Measurements from ENCODE around the gene SLC35F5.

Gene SLC35F5

DNA sequence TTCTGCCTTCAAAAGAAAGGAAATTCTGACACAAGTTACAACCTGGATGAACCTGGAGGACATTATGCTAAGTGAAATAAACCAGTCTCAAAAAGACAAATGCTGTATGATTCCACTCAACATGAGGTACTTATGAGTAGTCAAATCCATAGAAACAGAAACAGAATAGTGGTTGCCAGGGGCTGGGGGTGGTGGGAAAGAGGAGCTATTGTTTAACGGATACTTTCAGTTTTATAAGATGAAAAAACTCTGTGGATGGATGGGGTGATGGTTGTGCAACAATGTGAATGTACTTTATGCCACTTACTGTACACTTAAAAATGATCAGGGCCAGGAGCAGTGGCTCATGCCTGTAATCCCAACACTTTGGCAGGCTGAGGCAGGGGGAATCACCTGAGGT is 15.4 kb downstream of the SLC35F5 start:
- no peak overlapping the region for H3K4me3 ChIP-seq (ENCODE audit: low read depth, low read length)
- TF ChIP-seq, protein P1, sequence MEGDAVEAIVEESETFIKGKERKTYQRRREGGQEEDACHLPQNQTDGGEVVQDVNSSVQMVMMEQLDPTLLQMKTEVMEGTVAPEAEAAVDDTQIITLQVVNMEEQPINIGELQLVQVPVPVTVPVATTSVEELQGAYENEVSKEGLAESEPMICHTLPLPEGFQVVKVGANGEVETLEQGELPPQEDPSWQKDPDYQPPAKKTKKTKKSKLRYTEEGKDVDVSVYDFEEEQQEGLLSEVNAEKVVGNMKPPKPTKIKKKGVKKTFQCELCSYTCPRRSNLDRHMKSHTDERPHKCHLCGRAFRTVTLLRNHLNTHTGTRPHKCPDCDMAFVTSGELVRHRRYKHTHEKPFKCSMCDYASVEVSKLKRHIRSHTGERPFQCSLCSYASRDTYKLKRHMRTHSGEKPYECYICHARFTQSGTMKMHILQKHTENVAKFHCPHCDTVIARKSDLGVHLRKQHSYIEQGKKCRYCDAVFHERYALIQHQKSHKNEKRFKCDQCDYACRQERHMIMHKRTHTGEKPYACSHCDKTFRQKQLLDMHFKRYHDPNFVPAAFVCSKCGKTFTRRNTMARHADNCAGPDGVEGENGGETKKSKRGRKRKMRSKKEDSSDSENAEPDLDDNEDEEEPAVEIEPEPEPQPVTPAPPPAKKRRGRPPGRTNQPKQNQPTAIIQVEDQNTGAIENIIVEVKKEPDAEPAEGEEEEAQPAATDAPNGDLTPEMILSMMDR (IDR thresholded peaks at IDR 0.05; ENCODE audit: insufficient read depth, low read length, missing control alignments), result no peak
- ChIA-PET POLR2A (no interaction called here), CTCF (no interaction called here)
- no peak for DNase-seq (ENCODE audit: low read depth, low spot score)

DNA sequence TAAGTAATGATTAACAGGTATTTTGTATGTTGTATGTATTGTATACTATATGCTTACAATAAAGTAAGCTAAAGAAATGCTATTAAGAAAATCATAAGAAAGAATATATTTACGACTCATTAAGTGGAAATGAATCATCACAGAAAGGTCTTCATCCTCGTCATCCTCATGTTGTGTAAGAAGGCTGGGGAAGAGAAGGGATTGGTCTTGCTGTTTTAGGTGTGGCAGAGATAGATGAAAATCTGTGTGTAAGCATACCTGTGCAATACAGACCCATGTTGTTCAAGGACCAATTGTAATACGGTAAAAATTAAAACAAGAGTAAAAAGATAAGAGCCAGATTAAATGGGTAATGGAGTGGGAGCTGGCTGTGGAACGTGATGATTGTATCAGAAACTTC is 16.6 kb downstream of the SLC35F5 start:
- TF ChIP-seq, protein P1 (IDR thresholded peaks at IDR 0.05; ENCODE audit: insufficient read depth, low read length, missing control alignments), result no peak
- POLR2A ChIA-PET, result no interaction called here
- no peak overlapping the region for H3K4me3 ChIP-seq (ENCODE audit: low read depth, low read length)
- CTCF ChIA-PET, result interaction anchor here (1.4 kb wide), 1 partner anchor 16 kb away, joined by 3 read pairs; no protein-coding TSS in a partner anchor
- no peak for DNase-seq (ENCODE audit: low read depth, low spot score)

DNA sequence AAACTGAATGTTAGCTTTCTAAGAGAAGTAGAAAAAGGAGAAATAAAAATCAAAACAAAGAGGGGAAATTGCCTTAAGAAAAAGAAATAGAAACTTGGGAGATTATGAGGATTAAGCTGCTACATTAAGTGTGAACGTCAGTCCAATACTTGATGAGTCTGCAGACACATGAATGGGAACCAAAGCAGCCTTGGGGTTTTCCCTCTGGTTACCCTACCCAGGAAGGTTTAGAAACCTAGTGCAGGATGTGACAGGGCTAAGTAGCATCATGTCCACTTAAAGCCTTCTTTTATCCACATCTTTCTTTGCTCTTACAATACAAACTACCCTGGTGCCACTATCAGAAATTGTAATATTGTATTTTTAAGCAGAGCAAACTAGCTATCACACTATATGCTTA is 22.3 kb downstream of the SLC35F5 start:
- POLR2A ChIA-PET, result no interaction called here
- no peak overlapping the region for H3K4me3 ChIP-seq (ENCODE audit: low read depth, low read length)
- no peak for DNase-seq (ENCODE audit: low read depth, low spot score)
- CTCF ChIA-PET, result interaction anchor here (1.2 kb wide), 1 partner anchor 13 kb away, joined by 6 read pairs; no protein-coding TSS in a partner anchor
- TF ChIP-seq, protein P1 (IDR thresholded peaks at IDR 0.05; ENCODE audit: insufficient read depth, low read length, missing control alignments), result no peak

DNA sequence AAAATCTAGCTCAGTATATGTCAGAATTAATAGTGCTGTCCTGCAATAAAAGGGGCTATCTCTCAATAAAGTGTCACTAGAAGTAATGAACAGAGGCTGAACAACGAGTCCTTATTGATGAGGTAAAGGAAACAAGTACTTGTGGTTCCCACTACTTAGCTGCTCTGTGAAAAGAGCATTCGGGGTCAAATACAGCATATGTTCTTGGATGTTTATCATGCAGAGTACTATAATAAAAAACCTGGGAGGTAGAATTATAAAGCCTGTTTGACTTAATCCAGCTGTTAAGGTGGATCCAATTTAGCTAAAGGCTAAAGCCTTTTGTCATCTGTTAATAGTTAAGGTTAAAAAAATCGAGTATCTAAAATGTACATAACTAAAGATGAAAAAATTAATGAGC is 32.4 kb downstream of the SLC35F5 start:
- no peak for DNase-seq (ENCODE audit: low read depth, low spot score)
- H3K4me3 ChIP-seq (ENCODE audit: low read depth, low read length), result no peak overlapping the region
- TF ChIP-seq, protein P1 (IDR thresholded peaks at IDR 0.05; ENCODE audit: insufficient read depth, low read length, missing control alignments), result no peak
- ChIA-PET CTCF (interaction anchor here (1.1 to 2.4 kb wide), 3 partner anchors 8 to 25 kb away, joined by 3 to 10 read pairs (median 3); no protein-coding TSS in a partner anchor), POLR2A (no interaction called here)

DNA sequence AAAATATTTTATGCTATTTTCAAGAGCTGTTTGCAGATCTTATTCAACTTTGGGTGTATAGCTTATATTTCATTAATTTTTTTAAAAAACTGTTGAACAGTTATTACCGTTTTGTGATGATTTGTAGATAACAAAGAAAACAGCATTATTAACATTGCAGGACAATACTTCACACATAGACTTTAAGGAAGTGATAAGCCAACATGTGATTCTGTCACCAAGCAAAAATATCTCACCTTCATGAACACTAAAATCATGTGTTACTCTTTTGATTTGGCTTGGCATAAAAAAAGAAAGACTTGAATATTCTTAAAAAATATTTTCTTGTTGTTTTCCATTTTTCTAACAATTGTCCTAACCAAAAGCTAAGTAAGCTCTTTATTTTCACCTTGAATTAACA is 33.0 kb downstream of the SLC35F5 start:
- POLR2A ChIA-PET, result no interaction called here

DNA sequence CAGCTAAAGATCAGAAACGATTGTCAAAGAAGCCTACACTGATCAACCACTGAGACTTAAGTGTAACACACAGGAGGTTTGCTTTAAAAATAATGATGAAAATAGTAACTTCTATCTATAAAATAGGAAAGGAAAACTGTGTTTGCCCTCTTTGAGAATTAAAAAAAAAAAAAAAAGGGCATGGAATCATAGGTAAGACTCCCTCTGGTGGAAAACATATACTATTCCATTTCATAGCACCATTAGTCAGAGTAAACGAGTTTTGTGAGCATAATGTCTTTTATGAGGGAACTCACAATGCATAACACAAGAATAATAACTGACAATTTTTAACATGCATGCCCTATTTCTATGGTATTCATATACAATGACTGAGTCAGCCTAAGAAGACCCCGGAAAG is 36.3 kb downstream of the SLC35F5 start:
- CTCF ChIA-PET, result interaction anchor here (0.7 to 2.0 kb wide), 2 partner anchors 11 to 13 kb away, joined by 3 to 6 read pairs; no protein-coding TSS in a partner anchor
- DNase-seq (ENCODE audit: low read depth, low spot score), result no peak
- TF ChIP-seq, protein P1 (IDR thresholded peaks at IDR 0.05; ENCODE audit: insufficient read depth, low read length, missing control alignments), result peak; percentile 27
- H3K4me3 ChIP-seq (ENCODE audit: low read depth, low read length), result no peak overlapping the region
- POLR2A ChIA-PET, result no interaction called here

More for the DNA sequence above, 33.0 kb downstream of the SLC35F5 start:
- H3K4me3 ChIP-seq (ENCODE audit: low read depth, low read length), result no peak overlapping the region
- CTCF ChIA-PET, result interaction anchor here (1.1 to 1.4 kb wide), 2 partner anchors 17 to 45 kb away, joined by 3 to 4 read pairs; no protein-coding TSS in a partner anchor
- TF ChIP-seq, protein P1 (IDR thresholded peaks at IDR 0.05; ENCODE audit: insufficient read depth, low read length, missing control alignments), result no peak
- no peak for DNase-seq (ENCODE audit: low read depth, low spot score)
